ENCODE measurements around the gene NACC2.

The NACC2 gene

GRCh38 chr9:136007934-136008692, 87.0 kb downstream of the NACC2 start:
- no peak for FAIRE-seq

GRCh38 chr9:136007276-136007933, 87.7 kb downstream of the NACC2 start:
- FAIRE-seq: no peak

GRCh38 chr9:136006169-136006568, 88.9 kb downstream of the NACC2 start:
- no peak for FAIRE-seq

- no peak for FAIRE-seq
Measured at GRCh38 chr9:136004712-136005111, 90.4 kb downstream of the NACC2 start.

- FAIRE-seq: no peak
Measured at GRCh38 chr9:136004219-136004618, 90.9 kb downstream of the NACC2 start.

- FAIRE-seq: no peak
Measured at GRCh38 chr9:136003411-136004218, 91.5 kb downstream of the NACC2 start.

GRCh38 chr9:136002881-136003280, 92.2 kb downstream of the NACC2 start:
- no peak for FAIRE-seq

- no peak for FAIRE-seq
Measured at GRCh38 chr9:136002215-136002614, 92.9 kb downstream of the NACC2 start.

- FAIRE-seq: no peak
Measured at GRCh38 chr9:136001231-136001630, 93.9 kb downstream of the NACC2 start.

- no peak for FAIRE-seq
Measured at GRCh38 chr9:135998410-135999071, 96.5 kb downstream of the NACC2 start.

GRCh38 chr9:135998016-135998380, 97.1 kb downstream of the NACC2 start:
- FAIRE-seq: no peak

GRCh38 chr9:135997090-135998015, 97.7 kb downstream of the NACC2 start:
- no peak for FAIRE-seq

GRCh38 chr9:135995816-135996215, 99.3 kb downstream of the NACC2 start:
- no peak for FAIRE-seq

- no peak for FAIRE-seq
Measured at GRCh38 chr9:135994501-135995192, 100.4 kb downstream of the NACC2 start.

GRCh38 chr9:135993765-135994500, 101.2 kb downstream of the NACC2 start:
- FAIRE-seq: no peak

- no peak for FAIRE-seq
Measured at GRCh38 chr9:135993409-135993742, 101.7 kb downstream of the NACC2 start.

GRCh38 chr9:135992486-135993408, 102.3 kb downstream of the NACC2 start:
- FAIRE-seq: peak; percentile 54

GRCh38 chr9:135991771-135992170, 103.3 kb downstream of the NACC2 start:
- FAIRE-seq: no peak
